Endothelial cell of umbilical vein (primary cell): ENCODE data around the gene STK39. TPM values are rescaled to one million over a fixed set of nuclear protein-coding genes. Genes with fewer than 3 reads are reported as not detected.

Source experiments
- BruUV-seq: library from RNA; stranded (reverse); fragments of 400-500 nt; replicated peaks from 2 replicates; lab custom pipeline; 2021; lab: Mats Ljungman, UMichigan
- CTCF ChIA-PET: fragments of 300-600, 350-600 bp; sonication (Branson Sonifier 250); formaldehyde crosslinking; loops from one replicate; lab custom pipeline; 2021; ENCODE audit warnings: antibody characterized with exemption, inconsistent platforms; lab: Charles Lee
- POLR2A ChIA-PET: fragments of 300-600, 350-600 bp; sonication (Branson Sonifier 250); formaldehyde crosslinking; loops from one replicate; lab custom pipeline; 2021; ENCODE audit warnings: antibody characterized with exemption, inconsistent platforms; lab: Charles Lee
- DNase-seq: peaks from one replicate; pipeline ENCODE4 v3.0.0-alpha.2; 2011; ENCODE audit warnings: low read depth, low spot score
- FAIRE-seq: peaks from 2 replicates; lab custom pipeline; 2011; peaks lifted over from hg19 to GRCh38; lab: Jason Lieb, UNC
- H2AFZ ChIP-seq: 2 replicates; pipeline ENCODE4 v1.6.0; 2012; ENCODE audit warnings: low read depth, low read length, control low read depth, inconsistent platforms
- H3K27ac ChIP-seq: 2 replicates; pipeline ENCODE4 v1.5.1; 2011; ENCODE audit warnings: low read depth, mild to moderate bottlenecking, control low read depth, low read length, moderate library complexity; ENCODE audit not compliant: insufficient read depth
- H3K27me3 ChIP-seq, 2 experiments: 2 replicates each; pipeline versions ENCODE4 v1.6.0 to v1.6.1; 2011; ENCODE audit warnings: low read length in 2 of 2, mixed read lengths in 1 of 2; ENCODE audit not compliant: control insufficient read depth in 2 of 2, insufficient read depth in 2 of 2
- H3K36me3 ChIP-seq, 2 experiments: 2 replicates in 1 of 2; 3 replicates in 1 of 2; pipeline ENCODE4 v1.5.1; 2011; ENCODE audit warnings: low read length in 2 of 2, mild to moderate bottlenecking in 1 of 2, moderate library complexity in 1 of 2; ENCODE audit not compliant: control insufficient read depth in 2 of 2, insufficient read depth in 2 of 2; ENCODE audit errors: extremely low read depth in 1 of 2
- H3K4me1 ChIP-seq: 3 replicates; pipeline ENCODE4 v1.5.1; 2011; ENCODE audit warnings: mild to moderate bottlenecking, low read length; ENCODE audit not compliant: control insufficient read depth, insufficient read depth; ENCODE audit errors: extremely low read depth
- H3K4me2 ChIP-seq: 2 replicates; pipeline ENCODE4 v1.6.1; 2011; ENCODE audit warnings: low read length, control low read depth, mixed read lengths; ENCODE audit not compliant: insufficient read depth
- H3K4me3 ChIP-seq, 3 experiments: fragments of 200-600 bp in 1 of 3; sonication (generic), shearing (Covaris generic) in 1 of 3; replicated peaks in 1 of 3; 2 replicates each; pipeline ENCODE4 v1.5.1; 2011 to 2016; ENCODE audit warnings: control low read depth in 3 of 3, low read length in 3 of 3, mild to moderate bottlenecking in 2 of 3, inconsistent platforms in 1 of 3, low read depth in 1 of 3, moderate library complexity in 1 of 3; ENCODE audit not compliant: insufficient read depth in 1 of 3
- H3K79me2 ChIP-seq: 2 replicates; pipeline ENCODE4 v1.6.0; 2012; ENCODE audit warnings: low read length, inconsistent platforms; ENCODE audit not compliant: control insufficient read depth, insufficient read depth
- H3K9ac ChIP-seq: replicated peaks from 2 replicates; pipeline ENCODE3; 2011; ENCODE audit warnings: low read length, control low read depth; ENCODE audit not compliant: insufficient read depth; ENCODE audit errors: extremely low read depth
- H3K9me1 ChIP-seq: replicated peaks from 3 replicates; pipeline ENCODE4 v1.6.0; 2011; ENCODE audit warnings: mild to moderate bottlenecking, low read length; ENCODE audit not compliant: control insufficient read depth, insufficient read depth; ENCODE audit errors: extremely low read depth
- H3K9me3 ChIP-seq: replicated peaks from 2 replicates; pipeline ENCODE4 v1.5.1; 2012; ENCODE audit warnings: low read length, inconsistent platforms; ENCODE audit not compliant: control insufficient read depth, insufficient read depth
- H4K20me1 ChIP-seq: replicated peaks from 2 replicates; pipeline ENCODE3; 2011; ENCODE audit warnings: mild to moderate bottlenecking, low read length; ENCODE audit not compliant: control insufficient read depth, insufficient read depth; ENCODE audit errors: extremely low read depth
- EZH2 ChIP-seq: IDR thresholded peaks from 2 replicates; pipeline ENCODE4 v1.6.1; 2012; ENCODE audit warnings: borderline replicate concordance, low read depth, mild to moderate bottlenecking, moderate library complexity, low read length, inconsistent platforms; ENCODE audit not compliant: severe bottlenecking
- FOS ChIP-seq: IDR thresholded peaks from 2 replicates; pipeline ENCODE4 v1.6.1; 2011; ENCODE audit warnings: mild to moderate bottlenecking, low read length, moderate library complexity, borderline replicate concordance; ENCODE audit not compliant: insufficient read depth
- GATA2 ChIP-seq: IDR thresholded peaks from 2 replicates; pipeline ENCODE4 v1.7.0; 2011; ENCODE audit warnings: low read depth, mild to moderate bottlenecking, moderate library complexity, mixed read lengths, low read length; ENCODE audit not compliant: insufficient read length, insufficient read depth
- JUN ChIP-seq: IDR thresholded peaks from 2 replicates; pipeline ENCODE4 v1.6.1; 2011; ENCODE audit warnings: borderline replicate concordance, low read depth; ENCODE audit not compliant: insufficient read length, insufficient read depth
- MYC ChIP-seq: IDR thresholded peaks from one replicate; pipeline ENCODE4 v1.6.1; 2011; ENCODE audit warnings: mild to moderate bottlenecking, low read depth, low read length
- POLR2A ChIP-seq: IDR thresholded peaks from 2 replicates; pipeline ENCODE4 v1.6.1; 2012; ENCODE audit warnings: low read depth, mild to moderate bottlenecking, control low read depth, low read length
- POLR2AphosphoS5 ChIP-seq: IDR thresholded peaks from 2 replicates; pipeline ENCODE4 v1.6.1; 2012; ENCODE audit warnings: low read depth, mild to moderate bottlenecking, control low read depth, low read length, moderate library complexity; ENCODE audit not compliant: insufficient read depth
- dilution Hi-C: fragments of 300-500 bp; cut with MboI; formaldehyde crosslinking; loops from one replicate; pipeline ENCODE4 v1.15.0; 2019; ENCODE audit warnings: low sequenced_read_pairs; ENCODE audit not compliant: extremely low pct_ligation_motif_present
- intact Hi-C: fragments of 100-400 bp; cut with micrococcal nuclease; formaldehyde crosslinking; loops from one replicate; pipeline ENCODE4 v1.10.0; 2022
- polyA plus RNA-seq, 4 experiments: library from polyadenylated mRNA; depleted of rRNA in 3 of 4; stranded (reverse) in 3 of 4; unstranded in 1 of 4; fragments of >200 nt; gene quantifications; 2 replicates each; pipeline versions ENCODE4 v1.2.1 to v1.2.3, GENCODE V29; 2011 to 2012; ENCODE audit warnings: missing spikeins in 1 of 4
- total RNA-seq: library from RNA; stranded (reverse); gene quantifications from 2 replicates; pipeline ENCODE4 v1.2.3, GENCODE V29; 2021
- TF ChIP-seq, protein P1 (sequence below), 2 donors: IDR thresholded peaks; 1 replicate in 1 of 2; 2 replicates in 1 of 2; pipeline ENCODE4 v1.5.1; 2011; ENCODE audit warnings: low read length in 2 of 2, mild to moderate bottlenecking in 2 of 2, moderate library complexity in 2 of 2, control low read depth in 1 of 2, inconsistent platforms in 1 of 2, low read depth in 1 of 2; ENCODE audit not compliant: insufficient read depth in 1 of 2; ENCODE audit errors: extremely low read depth in 1 of 2
- TF ChIP-seq, protein P2 (sequence below): IDR thresholded peaks from 2 replicates; pipeline ENCODE4 v1.6.1; 2011; ENCODE audit not compliant: insufficient read depth, insufficient read length

The STK39 gene
- total and polyA plus RNA-seq, 2 donors (not counting 3 experiments of a cell fraction or from before 2014, with no cell fraction given): 4.6 to 13.1 TPM

DNA sequence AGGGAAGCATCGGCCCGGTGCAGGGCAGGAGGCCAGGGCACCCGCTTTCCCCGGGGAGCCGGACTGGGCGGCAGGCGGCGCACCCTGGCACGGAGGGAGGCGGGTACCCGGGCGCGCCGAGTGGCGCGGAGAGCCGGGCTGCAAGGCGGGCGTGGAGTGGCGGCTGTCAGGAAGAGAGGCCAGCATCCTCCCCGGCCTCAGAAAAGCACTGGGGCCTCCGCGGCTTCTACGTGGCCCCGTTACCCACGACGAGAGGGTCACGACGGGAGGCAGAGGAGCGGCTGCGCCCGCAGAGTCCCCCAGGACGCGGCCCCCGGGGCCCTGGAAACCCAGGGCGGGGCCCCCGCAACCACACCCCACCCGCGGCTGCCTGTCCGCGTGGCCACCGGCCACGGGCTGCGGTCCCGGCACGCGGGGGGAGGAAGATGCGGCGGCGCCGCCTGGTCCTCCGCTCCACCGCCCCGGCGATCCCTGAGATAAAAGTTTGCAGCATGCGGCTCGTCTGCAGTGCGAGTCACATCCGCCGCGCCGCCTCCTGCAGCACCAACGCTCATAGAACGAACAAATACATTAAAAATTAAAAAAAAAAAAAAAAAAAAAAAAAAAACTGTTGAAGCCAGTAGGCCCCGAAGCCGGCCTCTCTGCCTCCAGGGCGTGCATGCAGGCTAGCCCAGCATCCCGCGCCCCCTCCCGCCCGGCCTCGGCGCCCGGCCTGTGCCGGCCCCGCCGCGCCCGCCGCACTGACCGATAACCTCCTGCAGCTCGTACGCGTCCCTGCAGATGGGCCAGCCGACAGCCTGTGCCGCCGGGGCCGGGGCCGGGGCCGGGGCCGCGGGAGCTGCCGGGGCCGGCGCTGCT is 683 bp downstream of the STK39 start:
- peak overlapping the region; percentile 93 for H3K4me2 ChIP-seq
- peak overlapping the region; percentile 78 for H3K9ac ChIP-seq
- H2AFZ ChIP-seq: peak overlapping the region; percentile 96
- peaks cover 26% of the 10 kb centered on the region for H3K79me2 ChIP-seq
- H3K9me3 ChIP-seq: no peaks in the 10 kb centered on the region
- peaks cover 21% of the 10 kb centered on the region for H3K4me1 ChIP-seq
- TF ChIP-seq GATA2: peak; percentile 71
- TF ChIP-seq FOS: no peak
- no peak for TF ChIP-seq MYC
- no peak for TF ChIP-seq EZH2
- TF ChIP-seq, protein P1, sequence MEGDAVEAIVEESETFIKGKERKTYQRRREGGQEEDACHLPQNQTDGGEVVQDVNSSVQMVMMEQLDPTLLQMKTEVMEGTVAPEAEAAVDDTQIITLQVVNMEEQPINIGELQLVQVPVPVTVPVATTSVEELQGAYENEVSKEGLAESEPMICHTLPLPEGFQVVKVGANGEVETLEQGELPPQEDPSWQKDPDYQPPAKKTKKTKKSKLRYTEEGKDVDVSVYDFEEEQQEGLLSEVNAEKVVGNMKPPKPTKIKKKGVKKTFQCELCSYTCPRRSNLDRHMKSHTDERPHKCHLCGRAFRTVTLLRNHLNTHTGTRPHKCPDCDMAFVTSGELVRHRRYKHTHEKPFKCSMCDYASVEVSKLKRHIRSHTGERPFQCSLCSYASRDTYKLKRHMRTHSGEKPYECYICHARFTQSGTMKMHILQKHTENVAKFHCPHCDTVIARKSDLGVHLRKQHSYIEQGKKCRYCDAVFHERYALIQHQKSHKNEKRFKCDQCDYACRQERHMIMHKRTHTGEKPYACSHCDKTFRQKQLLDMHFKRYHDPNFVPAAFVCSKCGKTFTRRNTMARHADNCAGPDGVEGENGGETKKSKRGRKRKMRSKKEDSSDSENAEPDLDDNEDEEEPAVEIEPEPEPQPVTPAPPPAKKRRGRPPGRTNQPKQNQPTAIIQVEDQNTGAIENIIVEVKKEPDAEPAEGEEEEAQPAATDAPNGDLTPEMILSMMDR (IDR thresholded peaks at IDR 0.05; ENCODE audit: extremely low read depth in 1 of 2, insufficient read depth in 1 of 2, low read depth in 1 of 2, low read length in 2 of 2): peak in 1 of 2 donors; percentile 35
- peak; percentile 32 for TF ChIP-seq POLR2AphosphoS5
- TF ChIP-seq, protein P2, sequence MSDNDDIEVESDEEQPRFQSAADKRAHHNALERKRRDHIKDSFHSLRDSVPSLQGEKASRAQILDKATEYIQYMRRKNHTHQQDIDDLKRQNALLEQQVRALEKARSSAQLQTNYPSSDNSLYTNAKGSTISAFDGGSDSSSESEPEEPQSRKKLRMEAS: no peak
- peak; percentile 40 for TF ChIP-seq POLR2A
- TF ChIP-seq JUN: no peak
- peaks cover 0 to 2% of the 10 kb centered on the region in 2 experiments for H3K27me3 ChIP-seq
- H3K36me3 ChIP-seq: no peaks in the 10 kb centered on the region
- CTCF ChIA-PET: interaction anchor here (0.5 to 1.2 kb wide), 8 partner anchors 56 to 1084 kb away, joined by 3 to 8 read pairs (median 3); no protein-coding TSS in a partner anchor
- peak; percentile 53 for DNase-seq
- no TSS peak for BruUV-seq
- POLR2A ChIA-PET: no interaction called here
- peak overlapping the region; percentile 68 to 83 (median 74) for H3K4me3 ChIP-seq
- no peaks in the 10 kb centered on the region for H3K9me1 ChIP-seq
- H4K20me1 ChIP-seq: no peaks in the 10 kb centered on the region
- intact Hi-C loops (loop anchor here (1.0 to 5.0 kb wide), 7 partner anchors 26 to 954 kb away; partner anchors contain the start of gene B3GALT1), dilution Hi-C loops (no loop called here)
- peak; percentile 15 for FAIRE-seq
- peak overlapping the region; percentile 76 for H3K27ac ChIP-seq
